ENCODE data around the gene FAM180B.

DNA sequence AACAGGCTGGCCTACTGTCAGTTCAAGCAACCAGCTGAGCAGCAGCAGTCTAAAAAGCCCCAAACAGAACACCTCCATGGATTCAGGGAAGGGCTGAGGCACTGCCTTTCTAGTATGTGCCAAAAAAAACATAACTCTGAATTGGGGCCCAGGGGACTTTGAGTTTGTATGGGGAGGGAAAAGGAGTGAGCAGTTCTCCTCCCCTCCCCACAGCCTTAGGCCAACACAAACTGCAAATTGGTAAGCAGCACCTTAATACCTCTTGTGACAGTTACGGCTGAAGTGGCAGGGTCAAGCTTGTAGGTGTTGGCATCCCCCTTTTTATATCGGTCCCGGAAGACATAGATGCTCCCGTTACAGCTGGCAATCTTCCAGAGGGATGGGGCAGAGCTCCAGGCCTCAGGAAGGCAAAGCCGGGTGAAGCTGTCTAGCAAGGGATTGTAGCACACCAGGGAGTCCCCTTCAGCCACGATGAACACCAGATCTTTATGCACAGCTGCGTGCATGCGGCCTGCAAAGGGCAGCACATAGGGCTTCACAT is 13.7 kb upstream of the FAM180B start:
- TF ChIP-seq POLR2A (IDR thresholded peaks at IDR 0.05; ENCODE audit: low read depth, low read length) (no peak), SRF (IDR thresholded peaks at IDR 0.05; ENCODE audit: low read depth in 2 of 2, low read length in 2 of 2) (no peak), IRF4 (IDR thresholded peaks at IDR 0.05; ENCODE audit: low read depth, low read length) (no peak), SMC3 (IDR thresholded peaks at IDR 0.05; ENCODE audit: borderline replicate concordance, low read length) (no peak)
- TF ChIP-seq, protein P1, sequence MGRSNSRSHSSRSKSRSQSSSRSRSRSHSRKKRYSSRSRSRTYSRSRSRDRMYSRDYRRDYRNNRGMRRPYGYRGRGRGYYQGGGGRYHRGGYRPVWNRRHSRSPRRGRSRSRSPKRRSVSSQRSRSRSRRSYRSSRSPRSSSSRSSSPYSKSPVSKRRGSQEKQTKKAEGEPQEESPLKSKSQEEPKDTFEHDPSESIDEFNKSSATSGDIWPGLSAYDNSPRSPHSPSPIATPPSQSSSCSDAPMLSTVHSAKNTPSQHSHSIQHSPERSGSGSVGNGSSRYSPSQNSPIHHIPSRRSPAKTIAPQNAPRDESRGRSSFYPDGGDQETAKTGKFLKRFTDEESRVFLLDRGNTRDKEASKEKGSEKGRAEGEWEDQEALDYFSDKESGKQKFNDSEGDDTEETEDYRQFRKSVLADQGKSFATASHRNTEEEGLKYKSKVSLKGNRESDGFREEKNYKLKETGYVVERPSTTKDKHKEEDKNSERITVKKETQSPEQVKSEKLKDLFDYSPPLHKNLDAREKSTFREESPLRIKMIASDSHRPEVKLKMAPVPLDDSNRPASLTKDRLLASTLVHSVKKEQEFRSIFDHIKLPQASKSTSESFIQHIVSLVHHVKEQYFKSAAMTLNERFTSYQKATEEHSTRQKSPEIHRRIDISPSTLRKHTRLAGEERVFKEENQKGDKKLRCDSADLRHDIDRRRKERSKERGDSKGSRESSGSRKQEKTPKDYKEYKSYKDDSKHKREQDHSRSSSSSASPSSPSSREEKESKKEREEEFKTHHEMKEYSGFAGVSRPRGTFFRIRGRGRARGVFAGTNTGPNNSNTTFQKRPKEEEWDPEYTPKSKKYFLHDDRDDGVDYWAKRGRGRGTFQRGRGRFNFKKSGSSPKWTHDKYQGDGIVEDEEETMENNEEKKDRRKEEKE (IDR thresholded peaks at IDR 0.05), result no peak
- TF ChIP-seq, protein P2, sequence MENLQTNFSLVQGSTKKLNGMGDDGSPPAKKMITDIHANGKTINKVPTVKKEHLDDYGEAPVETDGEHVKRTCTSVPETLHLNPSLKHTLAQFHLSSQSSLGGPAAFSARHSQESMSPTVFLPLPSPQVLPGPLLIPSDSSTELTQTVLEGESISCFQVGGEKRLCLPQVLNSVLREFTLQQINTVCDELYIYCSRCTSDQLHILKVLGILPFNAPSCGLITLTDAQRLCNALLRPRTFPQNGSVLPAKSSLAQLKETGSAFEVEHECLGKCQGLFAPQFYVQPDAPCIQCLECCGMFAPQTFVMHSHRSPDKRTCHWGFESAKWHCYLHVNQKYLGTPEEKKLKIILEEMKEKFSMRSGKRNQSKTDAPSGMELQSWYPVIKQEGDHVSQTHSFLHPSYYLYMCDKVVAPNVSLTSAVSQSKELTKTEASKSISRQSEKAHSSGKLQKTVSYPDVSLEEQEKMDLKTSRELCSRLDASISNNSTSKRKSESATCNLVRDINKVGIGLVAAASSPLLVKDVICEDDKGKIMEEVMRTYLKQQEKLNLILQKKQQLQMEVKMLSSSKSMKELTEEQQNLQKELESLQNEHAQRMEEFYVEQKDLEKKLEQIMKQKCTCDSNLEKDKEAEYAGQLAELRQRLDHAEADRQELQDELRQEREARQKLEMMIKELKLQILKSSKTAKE (IDR thresholded peaks at IDR 0.05; ENCODE audit: low read depth, poor library complexity, severe bottlenecking), result no peak
- TF ChIP-seq, protein P3, sequence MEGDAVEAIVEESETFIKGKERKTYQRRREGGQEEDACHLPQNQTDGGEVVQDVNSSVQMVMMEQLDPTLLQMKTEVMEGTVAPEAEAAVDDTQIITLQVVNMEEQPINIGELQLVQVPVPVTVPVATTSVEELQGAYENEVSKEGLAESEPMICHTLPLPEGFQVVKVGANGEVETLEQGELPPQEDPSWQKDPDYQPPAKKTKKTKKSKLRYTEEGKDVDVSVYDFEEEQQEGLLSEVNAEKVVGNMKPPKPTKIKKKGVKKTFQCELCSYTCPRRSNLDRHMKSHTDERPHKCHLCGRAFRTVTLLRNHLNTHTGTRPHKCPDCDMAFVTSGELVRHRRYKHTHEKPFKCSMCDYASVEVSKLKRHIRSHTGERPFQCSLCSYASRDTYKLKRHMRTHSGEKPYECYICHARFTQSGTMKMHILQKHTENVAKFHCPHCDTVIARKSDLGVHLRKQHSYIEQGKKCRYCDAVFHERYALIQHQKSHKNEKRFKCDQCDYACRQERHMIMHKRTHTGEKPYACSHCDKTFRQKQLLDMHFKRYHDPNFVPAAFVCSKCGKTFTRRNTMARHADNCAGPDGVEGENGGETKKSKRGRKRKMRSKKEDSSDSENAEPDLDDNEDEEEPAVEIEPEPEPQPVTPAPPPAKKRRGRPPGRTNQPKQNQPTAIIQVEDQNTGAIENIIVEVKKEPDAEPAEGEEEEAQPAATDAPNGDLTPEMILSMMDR (IDR thresholded peaks at IDR 0.05 in 2 of 3, conservative IDR thresholded peaks at IDR 0.05 in 1 of 3; ENCODE audit: control insufficient read depth in 2 of 3, extremely low read depth in 1 of 3, insufficient read depth in 1 of 3, low read depth in 3 of 3, low read length in 3 of 3), result no peak
- TF ChIP-seq, protein P4, sequence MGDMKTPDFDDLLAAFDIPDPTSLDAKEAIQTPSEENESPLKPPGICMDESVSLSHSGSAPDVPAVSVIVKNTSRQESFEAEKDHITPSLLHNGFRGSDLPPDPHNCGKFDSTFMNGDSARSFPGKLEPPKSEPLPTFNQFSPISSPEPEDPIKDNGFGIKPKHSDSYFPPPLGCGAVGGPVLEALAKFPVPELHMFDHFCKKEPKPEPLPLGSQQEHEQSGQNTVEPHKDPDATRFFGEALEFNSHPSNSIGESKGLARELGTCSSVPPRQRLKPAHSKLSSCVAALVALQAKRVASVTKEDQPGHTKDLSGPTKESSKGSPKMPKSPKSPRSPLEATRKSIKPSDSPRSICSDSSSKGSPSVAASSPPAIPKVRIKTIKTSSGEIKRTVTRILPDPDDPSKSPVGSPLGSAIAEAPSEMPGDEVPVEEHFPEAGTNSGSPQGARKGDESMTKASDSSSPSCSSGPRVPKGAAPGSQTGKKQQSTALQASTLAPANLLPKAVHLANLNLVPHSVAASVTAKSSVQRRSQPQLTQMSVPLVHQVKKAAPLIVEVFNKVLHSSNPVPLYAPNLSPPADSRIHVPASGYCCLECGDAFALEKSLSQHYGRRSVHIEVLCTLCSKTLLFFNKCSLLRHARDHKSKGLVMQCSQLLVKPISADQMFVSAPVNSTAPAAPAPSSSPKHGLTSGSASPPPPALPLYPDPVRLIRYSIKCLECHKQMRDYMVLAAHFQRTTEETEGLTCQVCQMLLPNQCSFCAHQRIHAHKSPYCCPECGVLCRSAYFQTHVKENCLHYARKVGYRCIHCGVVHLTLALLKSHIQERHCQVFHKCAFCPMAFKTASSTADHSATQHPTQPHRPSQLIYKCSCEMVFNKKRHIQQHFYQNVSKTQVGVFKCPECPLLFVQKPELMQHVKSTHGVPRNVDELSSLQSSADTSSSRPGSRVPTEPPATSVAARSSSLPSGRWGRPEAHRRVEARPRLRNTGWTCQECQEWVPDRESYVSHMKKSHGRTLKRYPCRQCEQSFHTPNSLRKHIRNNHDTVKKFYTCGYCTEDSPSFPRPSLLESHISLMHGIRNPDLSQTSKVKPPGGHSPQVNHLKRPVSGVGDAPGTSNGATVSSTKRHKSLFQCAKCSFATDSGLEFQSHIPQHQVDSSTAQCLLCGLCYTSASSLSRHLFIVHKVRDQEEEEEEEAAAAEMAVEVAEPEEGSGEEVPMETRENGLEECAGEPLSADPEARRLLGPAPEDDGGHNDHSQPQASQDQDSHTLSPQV (IDR thresholded peaks at IDR 0.05), result no peak

Measured in GM12878 (cell line).